D721Med (cell line): ENCODE data around the gene AIPL1.

Experiments used
- DNase-seq: peaks from one replicate; pipeline ENCODE4 v3.0.0; 2011; ENCODE audit warnings: low spot score; ENCODE audit not compliant: insufficient read length
- FAIRE-seq: peaks from 2 replicates; lab custom pipeline; 2011; peaks lifted over from hg19 to GRCh38; lab: Jason Lieb, UNC
- TF ChIP-seq, protein P1 (sequence below): IDR thresholded peaks from 2 replicates; pipeline ENCODE4 v1.5.1; 2012; ENCODE audit warnings: mild to moderate bottlenecking, control low read depth; ENCODE audit not compliant: insufficient read depth; ENCODE audit errors: missing control alignments

The AIPL1 gene

DNA sequence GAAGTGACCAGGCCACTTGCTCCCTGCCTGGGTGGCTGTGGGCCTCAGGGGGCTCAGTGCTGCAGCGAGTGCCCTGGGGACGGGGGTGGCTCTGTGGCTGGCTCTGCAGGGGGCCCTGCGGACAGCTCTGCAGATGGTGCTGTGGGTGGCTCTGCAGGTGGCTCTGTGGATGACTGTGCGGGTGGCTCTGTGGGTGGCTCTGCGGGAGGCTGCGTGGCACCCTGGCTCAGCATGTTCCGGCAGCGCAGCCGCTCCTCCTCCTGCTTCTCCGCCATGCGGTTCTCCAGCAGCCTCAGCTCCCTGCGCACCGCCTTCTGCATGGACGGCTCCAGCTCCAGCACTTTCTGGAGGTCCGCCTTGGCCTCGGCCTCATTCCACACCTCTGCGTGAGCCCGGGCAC is 9.5 kb downstream of the AIPL1 start:
- FAIRE-seq (no peak), DNase-seq (no peak)
- TF ChIP-seq, protein P1, sequence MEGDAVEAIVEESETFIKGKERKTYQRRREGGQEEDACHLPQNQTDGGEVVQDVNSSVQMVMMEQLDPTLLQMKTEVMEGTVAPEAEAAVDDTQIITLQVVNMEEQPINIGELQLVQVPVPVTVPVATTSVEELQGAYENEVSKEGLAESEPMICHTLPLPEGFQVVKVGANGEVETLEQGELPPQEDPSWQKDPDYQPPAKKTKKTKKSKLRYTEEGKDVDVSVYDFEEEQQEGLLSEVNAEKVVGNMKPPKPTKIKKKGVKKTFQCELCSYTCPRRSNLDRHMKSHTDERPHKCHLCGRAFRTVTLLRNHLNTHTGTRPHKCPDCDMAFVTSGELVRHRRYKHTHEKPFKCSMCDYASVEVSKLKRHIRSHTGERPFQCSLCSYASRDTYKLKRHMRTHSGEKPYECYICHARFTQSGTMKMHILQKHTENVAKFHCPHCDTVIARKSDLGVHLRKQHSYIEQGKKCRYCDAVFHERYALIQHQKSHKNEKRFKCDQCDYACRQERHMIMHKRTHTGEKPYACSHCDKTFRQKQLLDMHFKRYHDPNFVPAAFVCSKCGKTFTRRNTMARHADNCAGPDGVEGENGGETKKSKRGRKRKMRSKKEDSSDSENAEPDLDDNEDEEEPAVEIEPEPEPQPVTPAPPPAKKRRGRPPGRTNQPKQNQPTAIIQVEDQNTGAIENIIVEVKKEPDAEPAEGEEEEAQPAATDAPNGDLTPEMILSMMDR = no peak

DNA sequence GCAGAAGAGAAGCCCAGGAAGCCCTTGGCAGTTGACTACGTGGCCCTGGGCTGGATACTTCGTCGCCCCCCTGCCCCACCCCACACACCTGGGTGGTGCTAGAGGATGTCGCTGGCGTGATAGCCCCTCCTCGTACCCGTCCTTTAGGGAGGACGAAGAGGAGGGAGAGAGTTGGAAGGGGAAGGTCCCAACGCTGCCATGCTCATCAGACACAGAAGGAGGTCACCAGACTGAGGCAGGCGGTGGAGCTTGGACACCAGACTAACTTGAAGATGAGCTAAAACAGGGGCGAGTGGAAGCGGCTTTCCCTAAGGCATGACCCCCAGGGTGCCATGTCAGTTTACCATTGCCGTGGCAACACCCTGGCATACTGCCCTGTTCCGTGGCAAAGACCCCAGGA is 11.0 kb downstream of the AIPL1 start:
- TF ChIP-seq, protein P1 = no peak
- DNase-seq (no peak), FAIRE-seq (no peak)

DNA sequence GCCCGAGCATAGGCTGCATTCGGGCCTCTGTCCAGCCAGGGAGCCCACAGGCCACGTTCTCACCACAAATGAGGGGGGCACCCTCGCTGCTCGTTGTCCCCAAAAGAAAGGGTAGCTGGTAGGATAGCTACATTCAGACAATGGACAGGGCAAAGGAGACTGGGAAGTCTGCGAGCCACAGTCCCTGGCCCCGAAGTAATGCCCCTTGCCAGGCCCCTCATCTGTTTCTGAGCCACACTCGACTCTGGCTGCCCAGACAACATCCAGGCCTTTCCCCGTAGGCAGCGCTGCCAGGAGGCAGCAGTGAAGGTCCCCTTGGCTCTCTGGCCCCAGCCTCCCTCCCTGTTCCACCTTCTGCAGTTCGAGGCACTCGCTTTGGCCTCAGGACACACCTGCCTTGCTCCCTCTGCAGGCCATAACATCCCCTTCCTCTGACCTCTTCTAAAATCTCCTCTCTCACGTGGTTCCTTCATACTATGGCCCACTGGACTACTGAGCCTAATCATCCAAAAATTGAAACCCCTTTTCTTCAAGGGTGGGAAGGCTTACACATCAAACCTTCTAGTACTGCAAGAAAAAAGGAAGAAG is 12.2 kb downstream of the AIPL1 start:
- TF ChIP-seq, protein P1 = no peak
- DNase-seq (no peak), FAIRE-seq (no peak)

DNA sequence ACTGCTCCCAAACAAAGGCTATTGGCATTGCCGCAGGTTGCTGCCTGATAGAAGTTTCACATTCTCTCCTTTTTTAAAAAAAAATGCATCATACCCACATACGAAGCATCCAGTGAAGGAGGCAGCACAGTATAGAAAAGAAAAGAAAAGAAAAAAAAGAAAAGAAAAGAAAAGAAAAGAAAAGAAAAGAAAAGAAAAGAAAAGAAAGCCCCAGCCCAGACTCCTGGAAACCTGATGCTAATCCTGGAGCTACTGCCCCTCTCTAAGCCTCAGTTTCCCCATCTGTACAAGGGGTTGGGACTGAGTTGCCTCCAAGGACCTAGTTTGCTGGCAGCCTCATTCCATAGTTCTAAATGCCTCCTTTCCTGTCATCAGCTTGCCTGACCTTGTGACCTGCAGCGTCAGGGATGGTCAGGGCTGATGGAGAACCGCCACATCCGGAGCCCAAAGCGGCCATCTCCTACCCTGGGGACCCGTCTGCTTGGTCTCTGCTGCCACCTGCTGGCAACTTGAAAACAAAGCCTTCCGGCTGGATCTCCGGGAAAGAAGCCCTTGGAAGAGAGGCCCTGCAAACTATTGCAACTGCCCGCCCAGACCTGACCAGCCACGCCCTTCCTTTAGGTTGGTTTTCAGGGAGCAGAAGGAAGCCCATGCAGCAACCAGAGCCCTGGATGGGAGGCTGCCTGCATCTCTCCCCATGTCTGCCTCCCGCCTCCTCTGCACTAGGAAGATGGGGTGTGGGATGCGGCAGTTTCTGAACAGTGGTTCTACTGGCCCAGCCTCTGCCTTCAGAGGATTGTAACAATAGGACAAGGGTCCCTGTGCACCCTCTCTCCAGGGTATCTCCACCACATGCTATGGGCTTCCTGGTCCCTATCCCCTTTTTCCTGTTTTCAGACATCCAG is 13.0 kb downstream of the AIPL1 start:
- DNase-seq (peak; percentile 71), FAIRE-seq (no peak)
- TF ChIP-seq, protein P1 = peak; percentile 66

DNA sequence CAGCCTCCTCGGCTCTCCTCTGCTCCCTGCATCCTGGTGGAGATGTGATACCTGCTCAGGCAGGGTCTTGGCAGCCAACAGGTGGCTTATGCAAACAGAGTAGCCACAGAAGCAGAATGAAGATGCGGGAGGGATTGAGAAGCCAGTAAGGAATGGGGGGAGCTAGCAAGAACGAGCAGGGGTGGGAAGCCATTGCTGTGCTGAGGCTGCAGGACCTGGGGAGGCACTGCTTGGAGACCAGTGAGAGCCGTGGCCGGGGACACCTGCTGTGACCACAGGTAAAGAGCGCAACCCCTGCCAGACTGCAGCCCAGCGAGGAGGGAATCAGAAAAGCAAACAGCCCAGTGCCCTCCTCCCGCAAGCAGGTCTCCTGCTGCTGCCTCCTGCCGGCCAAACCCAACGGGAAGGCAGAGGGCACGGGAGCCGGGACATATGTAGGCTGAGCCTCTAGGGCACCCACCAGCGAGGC is 14.7 kb downstream of the AIPL1 start:
- no peak for DNase-seq
- TF ChIP-seq, protein P1 = peak; percentile 19
- no peak for FAIRE-seq

DNA sequence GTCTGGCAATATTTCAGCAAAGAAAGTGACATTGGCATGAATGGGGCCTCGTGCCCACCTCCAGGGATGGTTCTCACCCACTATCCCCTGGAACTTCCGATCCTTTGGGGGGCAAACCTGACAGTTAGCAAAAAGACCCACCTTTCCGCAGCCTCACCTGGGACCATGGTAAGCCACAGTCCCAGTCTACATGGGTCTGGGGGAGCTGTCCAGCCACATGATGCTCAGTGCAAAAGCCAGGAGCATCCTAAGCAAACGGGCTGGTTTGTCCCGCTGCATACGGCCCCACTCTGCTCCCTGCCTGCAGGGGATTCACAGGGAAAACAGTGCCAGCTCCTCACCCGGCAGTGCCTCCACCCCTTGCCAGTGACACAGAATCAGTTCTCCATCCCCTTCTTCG is 19.3 kb downstream of the AIPL1 start:
- TF ChIP-seq, protein P1 = no peak
- FAIRE-seq (no peak), DNase-seq (no peak)

DNA sequence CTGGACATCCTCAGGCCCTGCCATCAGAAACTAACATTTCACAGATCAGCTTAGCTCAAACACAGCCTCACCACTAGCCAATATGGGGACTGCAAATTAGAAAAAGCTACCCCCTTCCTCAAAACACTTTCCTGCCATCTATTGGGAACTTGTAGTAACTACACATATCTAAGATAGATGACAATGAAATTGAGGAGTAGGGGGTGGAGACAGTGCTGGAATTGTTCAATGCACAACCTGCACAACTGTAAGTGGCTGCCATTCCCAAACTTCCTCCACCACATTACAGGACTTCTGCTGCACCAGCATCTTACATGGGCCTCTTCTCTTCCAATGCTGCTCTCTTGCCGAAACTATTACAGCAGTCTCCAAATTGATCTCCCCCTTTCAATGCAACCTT is 21.9 kb downstream of the AIPL1 start:
- DNase-seq (peak; percentile 58), FAIRE-seq (peak; percentile 44)
- TF ChIP-seq, protein P1 = peak; percentile 36
